WTC11 (cell line): ENCODE measurements around the gene CD80. TPM values are rescaled to one million over a fixed set of nuclear protein-coding genes. Genes with fewer than 3 reads are reported as not detected.

ENCODE experiments used
- ATAC-seq: fragments of 200-7000 bp; cut with Tn5 transposase; 2 replicates; pipeline ENCODE4 v1.10.0; 2021; ENCODE audit warnings: mild to moderate bottlenecking, moderate library complexity
- CTCF ChIA-PET: fragments of 300-600 bp; sonication (Branson Sonifier 250); formaldehyde crosslinking; loops from one replicate; lab custom pipeline; 2021; ENCODE audit warnings: antibody characterized with exemption; lab: Charles Lee
- POLR2A ChIA-PET: fragments of 350-600 bp; sonication (Branson Sonifier 250); formaldehyde crosslinking; loops from one replicate; lab custom pipeline; 2021; ENCODE audit warnings: antibody characterized with exemption; lab: Charles Lee
- DNase-seq: peaks from one replicate; pipeline ENCODE4 v3.0.0; 2021; ENCODE audit warnings: low spot score
- H3K27ac Mint-ChIP-seq: 2 replicates; pipeline ENCODE4 v1.8.0; 2021; ENCODE audit warnings: mixed read lengths
- H3K27me3 Mint-ChIP-seq: 2 replicates; pipeline ENCODE4 v1.8.0; 2021; ENCODE audit warnings: low read depth, mild to moderate bottlenecking, moderate library complexity, mixed read lengths
- H3K36me3 Mint-ChIP-seq: 2 replicates; pipeline ENCODE4 v1.8.0; 2021; ENCODE audit warnings: mixed read lengths
- H3K4me1 Mint-ChIP-seq: 2 replicates; pipeline ENCODE4 v1.8.0; 2022; ENCODE audit warnings: mixed read lengths
- H3K4me3 Mint-ChIP-seq: 2 replicates; pipeline ENCODE4 v1.8.0; 2021; ENCODE audit warnings: mild to moderate bottlenecking, moderate library complexity, mixed read lengths
- H3K9me3 Mint-ChIP-seq: 2 replicates; pipeline ENCODE4 v1.8.0; 2021; ENCODE audit warnings: mixed read lengths
- E2F5 ChIP-seq: sonication (generic); formaldehyde crosslinking; IDR thresholded peaks from 2 replicates; pipeline ENCODE4 v1.8.1; 2022; ENCODE audit warnings: mild to moderate bottlenecking, moderate library complexity, missing genetic modification reagents
- EMX1 ChIP-seq: fragments of 250-450 bp; sonication (Bioruptor Pico); IDR thresholded peaks from 2 replicates; pipeline ENCODE4 v1.8.0; 2021; ENCODE audit warnings: mild to moderate bottlenecking
- ERG ChIP-seq: fragments of 250-450 bp; sonication (Bioruptor Pico); IDR thresholded peaks from 2 replicates; pipeline ENCODE4 v1.8.0; 2021; ENCODE audit warnings: mild to moderate bottlenecking
- FOXJ3 ChIP-seq: sonication (generic); formaldehyde crosslinking; IDR thresholded peaks from 2 replicates; pipeline ENCODE4 v1.9.0; 2021; ENCODE audit warnings: missing genetic modification reagents, mild to moderate bottlenecking, borderline replicate concordance
- IRF2 ChIP-seq: sonication (generic); formaldehyde crosslinking; IDR thresholded peaks from 2 replicates; pipeline ENCODE4 v1.8.0; 2022; ENCODE audit warnings: low read depth, missing genetic modification reagents, borderline replicate concordance
- NFATC4 ChIP-seq: fragments of 250-450 bp; sonication (Bioruptor Pico); IDR thresholded peaks from 2 replicates; pipeline ENCODE4 v1.9.0; 2021; ENCODE audit warnings: mild to moderate bottlenecking
- SP1 ChIP-seq: sonication (generic); formaldehyde crosslinking; conservative IDR thresholded peaks from 2 replicates; pipeline ENCODE4 v1.8.1; 2022; ENCODE audit warnings: missing genetic modification reagents
- USF2 ChIP-seq: sonication (generic); formaldehyde crosslinking; IDR thresholded peaks from 2 replicates; pipeline ENCODE4 v1.8.1; 2023; ENCODE audit warnings: mild to moderate bottlenecking, missing genetic modification reagents, moderate library complexity
- ZNF138 ChIP-seq: sonication (generic); formaldehyde crosslinking; conservative IDR thresholded peaks from 2 replicates; pipeline ENCODE4 v1.8.1; 2022; ENCODE audit warnings: mild to moderate bottlenecking, moderate library complexity, missing genetic modification reagents
- ZNF263 ChIP-seq: sonication (generic); formaldehyde crosslinking; IDR thresholded peaks from 2 replicates; pipeline ENCODE4 v1.8.1; 2022; ENCODE audit warnings: low read depth, mild to moderate bottlenecking, moderate library complexity, missing genetic modification reagents
- ZNF423 ChIP-seq: fragments of 250-450 bp; sonication (Bioruptor Pico); IDR thresholded peaks from 2 replicates; pipeline ENCODE4 v2.1.2; 2022; ENCODE audit warnings: mild to moderate bottlenecking, moderate library complexity
- ZSCAN18 ChIP-seq: fragments of 250-450 bp; sonication (Bioruptor Pico); IDR thresholded peaks from 2 replicates; pipeline ENCODE4 v2.1.2; 2022; ENCODE audit warnings: mild to moderate bottlenecking, moderate library complexity
- total RNA-seq: library from RNA; stranded (reverse); gene quantifications from 3 replicates; pipeline ENCODE4 v1.2.3, GENCODE V29; 2021
- TF ChIP-seq, protein P1 (sequence below): sonication (generic); formaldehyde crosslinking; IDR thresholded peaks from 2 replicates; pipeline ENCODE4 v1.8.0; 2023; ENCODE audit warnings: missing genetic modification reagents
- TF ChIP-seq, protein P2 (sequence below): fragments of 200-600 bp; IDR thresholded peaks from 2 replicates; pipeline ENCODE4 v1.8.0; 2022; ENCODE audit warnings: antibody characterized with exemption
- TF ChIP-seq, protein P3 (sequence below): sonication (generic); formaldehyde crosslinking; IDR thresholded peaks from 2 replicates; pipeline ENCODE4 v1.8.0; 2022; ENCODE audit warnings: mild to moderate bottlenecking, missing genetic modification reagents

CD80 gene
- total RNA-seq, 1 experiment from 2014 or later, result 0.24 TPM

GRCh38 chr3:119601154-119601553 lies 41.7 kb upstream of the CD80 start:
- POLR2A ChIA-PET, result no interaction called here
- H3K36me3 Mint-ChIP-seq, result no peaks in the 10 kb centered on the region
- TF ChIP-seq, protein P1, sequence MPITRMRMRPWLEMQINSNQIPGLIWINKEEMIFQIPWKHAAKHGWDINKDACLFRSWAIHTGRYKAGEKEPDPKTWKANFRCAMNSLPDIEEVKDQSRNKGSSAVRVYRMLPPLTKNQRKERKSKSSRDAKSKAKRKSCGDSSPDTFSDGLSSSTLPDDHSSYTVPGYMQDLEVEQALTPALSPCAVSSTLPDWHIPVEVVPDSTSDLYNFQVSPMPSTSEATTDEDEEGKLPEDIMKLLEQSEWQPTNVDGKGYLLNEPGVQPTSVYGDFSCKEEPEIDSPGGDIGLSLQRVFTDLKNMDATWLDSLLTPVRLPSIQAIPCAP (CRISPR knock-in tag), result no peak
- TF ChIP-seq E2F5 (no peak), ZNF263 (CRISPR knock-in tag) (no peak)

DNA sequence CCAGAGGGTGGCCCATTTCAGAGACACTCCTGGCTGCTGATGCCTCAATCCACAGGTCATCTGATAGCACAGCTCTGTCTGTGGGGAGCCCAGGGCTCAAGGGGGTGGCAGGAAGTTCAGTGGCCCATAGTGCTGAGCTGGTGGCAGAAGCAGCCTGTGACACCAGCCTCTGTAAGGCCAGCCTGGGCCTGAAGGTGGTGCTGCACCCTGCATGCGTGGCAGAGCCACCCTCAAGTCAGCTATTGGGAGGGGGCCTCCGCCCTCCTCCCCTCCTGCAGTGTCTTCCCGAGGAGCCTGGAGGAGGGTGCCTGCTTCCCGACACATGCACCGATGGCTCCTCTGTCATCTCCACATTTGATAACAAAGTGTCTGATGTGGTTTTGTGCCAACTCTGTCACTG lies 41.3 kb upstream of the CD80 start:
- POLR2A ChIA-PET, result interaction anchor here (0.6 kb wide), 1 partner anchor 103 kb away, joined by 3 read pairs; the partner anchor contains the start of gene TIMMDC1
- DNase-seq (peak; percentile 71), ATAC-seq (peak; percentile 99)
- no peak overlapping the region for H3K27ac Mint-ChIP-seq
- H3K4me1 Mint-ChIP-seq, result peaks cover 12% of the 10 kb centered on the region
- no peaks in the 10 kb centered on the region for H3K36me3 Mint-ChIP-seq
- no peaks in the 10 kb centered on the region for H3K9me3 Mint-ChIP-seq
- no peaks in the 10 kb centered on the region; the same call in none of the 2 replicates for H3K27me3 Mint-ChIP-seq
- H3K4me3 Mint-ChIP-seq, result no peak overlapping the region
- TF ChIP-seq, protein P2, sequence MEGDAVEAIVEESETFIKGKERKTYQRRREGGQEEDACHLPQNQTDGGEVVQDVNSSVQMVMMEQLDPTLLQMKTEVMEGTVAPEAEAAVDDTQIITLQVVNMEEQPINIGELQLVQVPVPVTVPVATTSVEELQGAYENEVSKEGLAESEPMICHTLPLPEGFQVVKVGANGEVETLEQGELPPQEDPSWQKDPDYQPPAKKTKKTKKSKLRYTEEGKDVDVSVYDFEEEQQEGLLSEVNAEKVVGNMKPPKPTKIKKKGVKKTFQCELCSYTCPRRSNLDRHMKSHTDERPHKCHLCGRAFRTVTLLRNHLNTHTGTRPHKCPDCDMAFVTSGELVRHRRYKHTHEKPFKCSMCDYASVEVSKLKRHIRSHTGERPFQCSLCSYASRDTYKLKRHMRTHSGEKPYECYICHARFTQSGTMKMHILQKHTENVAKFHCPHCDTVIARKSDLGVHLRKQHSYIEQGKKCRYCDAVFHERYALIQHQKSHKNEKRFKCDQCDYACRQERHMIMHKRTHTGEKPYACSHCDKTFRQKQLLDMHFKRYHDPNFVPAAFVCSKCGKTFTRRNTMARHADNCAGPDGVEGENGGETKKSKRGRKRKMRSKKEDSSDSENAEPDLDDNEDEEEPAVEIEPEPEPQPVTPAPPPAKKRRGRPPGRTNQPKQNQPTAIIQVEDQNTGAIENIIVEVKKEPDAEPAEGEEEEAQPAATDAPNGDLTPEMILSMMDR, result peak; percentile 43; the same call in 1 of the 2 replicates
- TF ChIP-seq SP1 (CRISPR knock-in tag) (no peak), ERG (CRISPR knock-in tag) (no peak), NFATC4 (CRISPR knock-in tag) (no peak), ZNF423 (CRISPR knock-in tag) (peak; percentile 72)
- TF ChIP-seq, all 79 proteins: peak for 2
- CTCF ChIA-PET, result interaction anchor here (0.5 to 2.9 kb wide), 37 partner anchors 8 to 426 kb away, joined by 3 to 12 read pairs (median 5); partner anchors contain the start of genes ADPRH, COX17 and POPDC2

More at GRCh38 chr3:119601154-119601553, 41.7 kb upstream of the CD80 start:
- Mint-ChIP-seq H3K9me3 (no peaks in the 10 kb centered on the region), H3K4me1 (peaks cover 12% of the 10 kb centered on the region), H3K27ac (no peak overlapping the region), H3K27me3 (no peaks in the 10 kb centered on the region; the same call in none of the 2 replicates), H3K4me3 (no peak overlapping the region)
- ATAC-seq (no peak), DNase-seq (no peak)
- CTCF ChIA-PET, result interaction anchor here (0.6 to 2.9 kb wide), 29 partner anchors 8 to 173 kb away, joined by 3 to 12 read pairs (median 5); partner anchors contain the start of genes ADPRH, COX17 and POPDC2

DNA sequence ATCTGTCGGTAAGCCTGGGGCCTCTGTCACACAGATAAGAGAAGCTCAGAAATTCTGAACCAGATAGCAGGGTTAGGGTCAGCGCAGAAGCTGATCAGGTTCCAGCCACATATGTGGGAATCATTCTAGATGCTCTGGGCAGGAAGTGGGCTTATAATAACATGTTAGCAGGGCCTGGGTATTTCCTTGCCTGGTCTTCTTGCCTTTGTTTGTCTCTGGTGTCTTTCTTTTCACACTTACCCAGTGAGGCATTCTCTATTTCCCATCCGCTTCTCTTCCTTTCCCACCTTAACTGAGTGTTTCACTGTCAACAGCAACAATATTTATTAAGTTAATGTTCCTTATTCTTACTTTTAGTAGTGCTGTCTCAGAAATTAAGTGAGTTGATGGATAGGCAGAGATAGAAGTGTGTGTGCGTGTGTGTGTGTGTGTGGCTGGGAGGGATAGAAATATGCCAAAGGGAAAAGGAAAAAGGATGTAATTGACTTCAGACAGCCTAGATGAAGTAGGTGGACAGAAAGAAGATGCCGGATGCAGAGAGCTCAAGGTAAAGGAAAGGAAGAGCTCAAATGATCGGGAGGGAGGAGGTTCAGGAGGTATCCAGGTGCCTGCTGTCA lies 40.3 kb upstream of the CD80 start:
- no peaks in the 10 kb centered on the region for H3K9me3 Mint-ChIP-seq
- ATAC-seq (no peak), DNase-seq (no peak)
- ChIA-PET POLR2A (no interaction called here), CTCF (interaction anchor here (1.0 to 2.9 kb wide), 10 partner anchors 8 to 231 kb away, joined by 3 to 12 read pairs (median 5); no protein-coding TSS in a partner anchor)
- TF ChIP-seq FOXJ3, result no peak
- no peak for TF ChIP-seq IRF2 (CRISPR knock-in tag)
- TF ChIP-seq ZNF263 (CRISPR knock-in tag), result no peak
- TF ChIP-seq USF2 (CRISPR knock-in tag), result no peak
- no peak for TF ChIP-seq ZNF138
- TF ChIP-seq, protein P3, sequence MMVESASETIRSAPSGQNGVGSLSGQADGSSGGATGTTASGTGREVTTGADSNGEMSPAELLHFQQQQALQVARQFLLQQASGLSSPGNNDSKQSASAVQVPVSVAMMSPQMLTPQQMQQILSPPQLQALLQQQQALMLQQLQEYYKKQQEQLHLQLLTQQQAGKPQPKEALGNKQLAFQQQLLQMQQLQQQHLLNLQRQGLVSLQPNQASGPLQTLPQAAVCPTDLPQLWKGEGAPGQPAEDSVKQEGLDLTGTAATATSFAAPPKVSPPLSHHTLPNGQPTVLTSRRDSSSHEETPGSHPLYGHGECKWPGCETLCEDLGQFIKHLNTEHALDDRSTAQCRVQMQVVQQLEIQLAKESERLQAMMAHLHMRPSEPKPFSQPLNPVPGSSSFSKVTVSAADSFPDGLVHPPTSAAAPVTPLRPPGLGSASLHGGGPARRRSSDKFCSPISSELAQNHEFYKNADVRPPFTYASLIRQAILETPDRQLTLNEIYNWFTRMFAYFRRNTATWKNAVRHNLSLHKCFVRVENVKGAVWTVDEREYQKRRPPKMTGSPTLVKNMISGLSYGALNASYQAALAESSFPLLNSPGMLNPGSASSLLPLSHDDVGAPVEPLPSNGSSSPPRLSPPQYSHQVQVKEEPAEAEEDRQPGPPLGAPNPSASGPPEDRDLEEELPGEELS (CRISPR knock-in tag), result no peak
- no peak for TF ChIP-seq EMX1 (CRISPR knock-in tag)
- TF ChIP-seq ZSCAN18 (CRISPR knock-in tag), result no peak
- peaks cover 12% of the 10 kb centered on the region for H3K4me1 Mint-ChIP-seq
- H3K4me3 Mint-ChIP-seq, result no peak overlapping the region
- no peak overlapping the region for H3K27ac Mint-ChIP-seq
- no peaks in the 10 kb centered on the region for H3K36me3 Mint-ChIP-seq
- no peaks in the 10 kb centered on the region; the same call in 1 of the 2 replicates for H3K27me3 Mint-ChIP-seq
